SK-N-SH treated with all-trans-retinoic acid at 6 μM for 48 hours (cell line): ENCODE results near the gene EXOSC10.

Experiments
- ARNTL ChIP-seq: fragments of 450-650 bp; formaldehyde crosslinking; IDR thresholded peaks from 2 replicates; pipeline ENCODE4 v1.5.0; 2020; ENCODE audit warnings: low read depth, mild to moderate bottlenecking, moderate library complexity, borderline replicate concordance
- CREB5 ChIP-seq: fragments of 250-450 bp; sonication (Bioruptor Pico); IDR thresholded peaks from 2 replicates; pipeline ENCODE4 v1.5.1; 2020; ENCODE audit warnings: low read depth, mild to moderate bottlenecking, moderate library complexity
- ESRRG ChIP-seq: fragments of 250-450 bp; sonication (Bioruptor Pico); IDR thresholded peaks from 2 replicates; pipeline ENCODE4 v1.6.1; 2021; ENCODE audit warnings: mild to moderate bottlenecking
- GLIS3 ChIP-seq: fragments of 250-450 bp; sonication (Bioruptor Pico); IDR thresholded peaks from 2 replicates; pipeline ENCODE4 v1.5.0; 2020; ENCODE audit warnings: mild to moderate bottlenecking, moderate library complexity
- PATZ1 ChIP-seq: fragments of 250-450 bp; sonication (Bioruptor Pico); IDR thresholded peaks from 2 replicates; pipeline ENCODE4 v1.8.0; 2020; ENCODE audit warnings: mild to moderate bottlenecking, moderate library complexity, borderline replicate concordance
- PPARA ChIP-seq: fragments of 250-450 bp; sonication (Bioruptor Pico); IDR thresholded peaks from 2 replicates; pipeline ENCODE4 v1.5.0; 2020; ENCODE audit warnings: mild to moderate bottlenecking, borderline replicate concordance
- TOX ChIP-seq: fragments of 250-450 bp; sonication (Bioruptor Pico); IDR thresholded peaks from 2 replicates; pipeline ENCODE4 v1.8.0; 2021; ENCODE audit warnings: mild to moderate bottlenecking, moderate library complexity, borderline replicate concordance
- ZFP3 ChIP-seq: fragments of 250-450 bp; sonication (Bioruptor Pico); IDR thresholded peaks from 2 replicates; pipeline ENCODE4 v1.5.0; 2020; ENCODE audit warnings: mild to moderate bottlenecking, moderate library complexity
- ZFP30 ChIP-seq: fragments of 450-650 bp; formaldehyde crosslinking; IDR thresholded peaks from 2 replicates; pipeline ENCODE4 v1.5.0; 2022; ENCODE audit warnings: mild to moderate bottlenecking, moderate library complexity

- TF ChIP-seq ZFP3 (CRISPR knock-in tag) (no peak), PATZ1 (CRISPR knock-in tag) (no peak), ARNTL (CRISPR knock-in tag) (no peak), TOX (CRISPR knock-in tag) (no peak), ZFP30 (CRISPR knock-in tag) (no peak), GLIS3 (CRISPR knock-in tag) (no peak), ESRRG (CRISPR knock-in tag) (no peak), CREB5 (CRISPR knock-in tag) (no peak), PPARA (CRISPR knock-in tag) (no peak)
These were observed 67.9 kb downstream of the EXOSC10 start for GRCh38 chr1:11031624-11032262.
